ENCODE results near the gene MAPKAPK2. TPM values are rescaled to one million over a fixed set of nuclear protein-coding genes. Genes with fewer than 3 reads are reported as not detected.

MAPKAPK2 gene
- total RNA-seq, 1 donor from 2014 or later = 26.6 TPM

- Histone ChIP-seq H3K9me3 (ENCODE audit: control insufficient read depth in 3 of 3, low read length in 3 of 3) (no peaks in the 10 kb centered on the region), H3K9ac (ENCODE audit: low read depth in 1 of 3, low read length in 3 of 3) (peak overlapping the region in 2 of 3 donors; percentile 7 to 22), H3K4me3 (ENCODE audit: low read length in 3 of 3) (no peak overlapping the region), H3K4me1 (ENCODE audit: control insufficient read depth in 3 of 3, insufficient read depth in 3 of 3, low read length in 3 of 3) (peaks cover 53 to 70% (median 69%) of the 10 kb centered on the region in 3 donors), H3K27me3 (ENCODE audit: control insufficient read depth in 3 of 3, insufficient read depth in 3 of 3, low read length in 3 of 3) (no peaks in the 10 kb centered on the region), H3K27ac (ENCODE audit: low read depth, low read length) (peak overlapping the region; percentile 74), H3K36me3 (ENCODE audit: control insufficient read depth in 3 of 3, insufficient read depth in 3 of 3, low read length in 3 of 3) (no peaks in the 10 kb centered on the region)
Observed at GRCh38 chr1:206714331-206715058, 29.8 kb downstream of the MAPKAPK2 start.

GRCh38 chr1:206715120-206715519 lies 30.4 kb downstream of the MAPKAPK2 start:
- no peaks in the 10 kb centered on the region for H3K27me3 ChIP-seq (ENCODE audit: control insufficient read depth in 3 of 3, insufficient read depth in 3 of 3, low read length in 3 of 3)
- H3K9ac ChIP-seq (ENCODE audit: low read depth in 1 of 3, low read length in 3 of 3) = no peak overlapping the region
- no peaks in the 10 kb centered on the region for H3K9me3 ChIP-seq (ENCODE audit: control insufficient read depth in 3 of 3, low read length in 3 of 3)
- H3K36me3 ChIP-seq (ENCODE audit: control insufficient read depth in 3 of 3, insufficient read depth in 3 of 3, low read length in 3 of 3) = no peaks in the 10 kb centered on the region
- peak overlapping the region; percentile 74 for H3K27ac ChIP-seq (ENCODE audit: low read depth, low read length)
- no peak overlapping the region for H3K4me3 ChIP-seq (ENCODE audit: low read length in 3 of 3)
- peaks cover 51 to 69% (median 66%) of the 10 kb centered on the region in 3 donors for H3K4me1 ChIP-seq (ENCODE audit: control insufficient read depth in 3 of 3, insufficient read depth in 3 of 3, low read length in 3 of 3)

- Histone ChIP-seq H3K36me3 (ENCODE audit: control insufficient read depth in 3 of 3, insufficient read depth in 3 of 3, low read length in 3 of 3) (no peaks in the 10 kb centered on the region), H3K9ac (ENCODE audit: low read depth in 1 of 3, low read length in 3 of 3) (no peak overlapping the region), H3K4me3 (ENCODE audit: low read length in 3 of 3) (no peak overlapping the region), H3K9me3 (ENCODE audit: control insufficient read depth in 3 of 3, low read length in 3 of 3) (no peaks in the 10 kb centered on the region), H3K27ac (ENCODE audit: low read depth, low read length) (peak overlapping the region; percentile 74), H3K4me1 (ENCODE audit: control insufficient read depth in 3 of 3, insufficient read depth in 3 of 3, low read length in 3 of 3) (peaks cover 47 to 69% (median 65%) of the 10 kb centered on the region in 3 donors), H3K27me3 (ENCODE audit: control insufficient read depth in 3 of 3, insufficient read depth in 3 of 3, low read length in 3 of 3) (no peaks in the 10 kb centered on the region)
Observed at GRCh38 chr1:206715552-206716158, 30.9 kb downstream of the MAPKAPK2 start.

GRCh38 chr1:206716159-206716869 lies 31.6 kb downstream of the MAPKAPK2 start:
- Histone ChIP-seq H3K36me3 (ENCODE audit: control insufficient read depth in 3 of 3, insufficient read depth in 3 of 3, low read length in 3 of 3) (no peaks in the 10 kb centered on the region), H3K27me3 (ENCODE audit: control insufficient read depth in 3 of 3, insufficient read depth in 3 of 3, low read length in 3 of 3) (no peaks in the 10 kb centered on the region), H3K4me1 (ENCODE audit: control insufficient read depth in 3 of 3, insufficient read depth in 3 of 3, low read length in 3 of 3) (peaks cover 47 to 71% (median 68%) of the 10 kb centered on the region in 3 donors), H3K27ac (ENCODE audit: low read depth, low read length) (peak overlapping the region; percentile 65), H3K4me3 (ENCODE audit: low read length in 3 of 3) (no peak overlapping the region), H3K9ac (ENCODE audit: low read depth in 1 of 3, low read length in 3 of 3) (no peak overlapping the region), H3K9me3 (ENCODE audit: control insufficient read depth in 3 of 3, low read length in 3 of 3) (no peaks in the 10 kb centered on the region)

DNA sequence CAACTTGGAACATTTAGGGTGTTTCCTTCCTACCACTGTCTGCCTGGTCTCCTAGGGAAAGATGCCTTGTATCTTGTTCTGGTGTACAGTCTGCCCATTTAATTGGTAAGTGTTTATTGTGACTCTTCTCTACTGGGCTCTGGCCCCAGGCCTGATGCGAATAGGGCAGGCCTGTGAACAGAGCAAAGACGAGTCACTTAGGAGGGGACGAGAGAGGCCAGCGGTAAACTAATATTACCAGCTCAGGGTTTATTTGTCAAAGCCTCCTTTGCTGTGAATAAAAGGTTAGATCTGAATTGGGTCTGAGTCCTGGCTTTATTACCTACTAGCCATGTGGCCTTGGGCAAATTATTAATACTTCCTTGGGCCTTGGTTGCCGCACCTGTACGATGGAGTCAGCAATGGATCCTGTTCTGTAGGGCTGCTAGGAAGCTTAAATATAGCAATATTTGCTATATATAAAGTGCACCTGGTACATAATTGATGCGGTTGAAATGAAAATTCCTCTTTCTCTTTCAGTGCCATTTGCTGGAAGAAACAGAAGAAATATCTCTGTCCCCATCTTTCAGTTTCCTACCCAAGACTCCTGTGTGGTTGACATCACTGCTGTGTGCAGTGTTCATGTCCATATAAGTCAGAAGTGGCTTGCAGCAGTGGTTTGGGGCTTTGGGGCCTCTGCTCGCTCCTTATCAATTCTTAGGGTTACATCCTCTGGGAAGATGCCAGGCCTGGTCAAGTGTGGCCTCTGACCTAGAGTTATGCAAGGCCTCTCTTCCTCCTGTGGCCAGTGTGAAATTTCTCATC lies 32.4 kb downstream of the MAPKAPK2 start:
- H3K27ac ChIP-seq (ENCODE audit: low read depth, low read length) = peak overlapping the region; percentile 65
- H3K9me3 ChIP-seq (ENCODE audit: control insufficient read depth in 3 of 3, low read length in 3 of 3) = no peaks in the 10 kb centered on the region
- H3K4me1 ChIP-seq (ENCODE audit: control insufficient read depth in 3 of 3, insufficient read depth in 3 of 3, low read length in 3 of 3) = peaks cover 47 to 70% (median 69%) of the 10 kb centered on the region in 3 donors
- H3K36me3 ChIP-seq (ENCODE audit: control insufficient read depth in 3 of 3, insufficient read depth in 3 of 3, low read length in 3 of 3) = no peaks in the 10 kb centered on the region
- no peaks in the 10 kb centered on the region for H3K27me3 ChIP-seq (ENCODE audit: control insufficient read depth in 3 of 3, insufficient read depth in 3 of 3, low read length in 3 of 3)
- H3K9ac ChIP-seq (ENCODE audit: low read depth in 1 of 3, low read length in 3 of 3) = peak overlapping the region in 1 of 3 donors; percentile 2
- no peak overlapping the region for H3K4me3 ChIP-seq (ENCODE audit: low read length in 3 of 3)

GRCh38 chr1:206717674-206717989 lies 32.9 kb downstream of the MAPKAPK2 start:
- Histone ChIP-seq H3K4me3 (ENCODE audit: low read length in 3 of 3) (no peak overlapping the region), H3K9me3 (ENCODE audit: control insufficient read depth in 3 of 3, low read length in 3 of 3) (no peaks in the 10 kb centered on the region), H3K27me3 (ENCODE audit: control insufficient read depth in 3 of 3, insufficient read depth in 3 of 3, low read length in 3 of 3) (no peaks in the 10 kb centered on the region), H3K4me1 (ENCODE audit: control insufficient read depth in 3 of 3, insufficient read depth in 3 of 3, low read length in 3 of 3) (peaks cover 50 to 70% (median 68%) of the 10 kb centered on the region in 3 donors), H3K36me3 (ENCODE audit: control insufficient read depth in 3 of 3, insufficient read depth in 3 of 3, low read length in 3 of 3) (no peaks in the 10 kb centered on the region), H3K9ac (ENCODE audit: low read depth in 1 of 3, low read length in 3 of 3) (no peak overlapping the region), H3K27ac (ENCODE audit: low read depth, low read length) (peak overlapping the region; percentile 65)

- no peaks in the 10 kb centered on the region for H3K36me3 ChIP-seq (ENCODE audit: control insufficient read depth in 3 of 3, insufficient read depth in 3 of 3, low read length in 3 of 3)
- H3K4me3 ChIP-seq (ENCODE audit: low read length in 3 of 3) = no peak overlapping the region
- no peak overlapping the region for H3K27ac ChIP-seq (ENCODE audit: low read depth, low read length)
- H3K9me3 ChIP-seq (ENCODE audit: control insufficient read depth in 3 of 3, low read length in 3 of 3) = no peaks in the 10 kb centered on the region
- no peaks in the 10 kb centered on the region for H3K27me3 ChIP-seq (ENCODE audit: control insufficient read depth in 3 of 3, insufficient read depth in 3 of 3, low read length in 3 of 3)
- peaks cover 53 to 72% (median 69%) of the 10 kb centered on the region in 3 donors for H3K4me1 ChIP-seq (ENCODE audit: control insufficient read depth in 3 of 3, insufficient read depth in 3 of 3, low read length in 3 of 3)
- peak overlapping the region in 1 of 3 donors; percentile 3 for H3K9ac ChIP-seq (ENCODE audit: low read depth in 1 of 3, low read length in 3 of 3)
Observed at GRCh38 chr1:206719169-206719839, 34.6 kb downstream of the MAPKAPK2 start.

GRCh38 chr1:206721454-206721853 lies 36.7 kb downstream of the MAPKAPK2 start:
- Histone ChIP-seq H3K4me1 (ENCODE audit: control insufficient read depth in 3 of 3, insufficient read depth in 3 of 3, low read length in 3 of 3) (peaks cover 60 to 76% (median 71%) of the 10 kb centered on the region in 3 donors), H3K27ac (ENCODE audit: low read depth, low read length) (no peak overlapping the region), H3K27me3 (ENCODE audit: control insufficient read depth in 3 of 3, insufficient read depth in 3 of 3, low read length in 3 of 3) (no peaks in the 10 kb centered on the region), H3K4me3 (ENCODE audit: low read length in 3 of 3) (no peak overlapping the region), H3K9me3 (ENCODE audit: control insufficient read depth in 3 of 3, low read length in 3 of 3) (no peaks in the 10 kb centered on the region), H3K9ac (ENCODE audit: low read depth in 1 of 3, low read length in 3 of 3) (no peak overlapping the region), H3K36me3 (ENCODE audit: control insufficient read depth in 3 of 3, insufficient read depth in 3 of 3, low read length in 3 of 3) (no peaks in the 10 kb centered on the region)

DNA sequence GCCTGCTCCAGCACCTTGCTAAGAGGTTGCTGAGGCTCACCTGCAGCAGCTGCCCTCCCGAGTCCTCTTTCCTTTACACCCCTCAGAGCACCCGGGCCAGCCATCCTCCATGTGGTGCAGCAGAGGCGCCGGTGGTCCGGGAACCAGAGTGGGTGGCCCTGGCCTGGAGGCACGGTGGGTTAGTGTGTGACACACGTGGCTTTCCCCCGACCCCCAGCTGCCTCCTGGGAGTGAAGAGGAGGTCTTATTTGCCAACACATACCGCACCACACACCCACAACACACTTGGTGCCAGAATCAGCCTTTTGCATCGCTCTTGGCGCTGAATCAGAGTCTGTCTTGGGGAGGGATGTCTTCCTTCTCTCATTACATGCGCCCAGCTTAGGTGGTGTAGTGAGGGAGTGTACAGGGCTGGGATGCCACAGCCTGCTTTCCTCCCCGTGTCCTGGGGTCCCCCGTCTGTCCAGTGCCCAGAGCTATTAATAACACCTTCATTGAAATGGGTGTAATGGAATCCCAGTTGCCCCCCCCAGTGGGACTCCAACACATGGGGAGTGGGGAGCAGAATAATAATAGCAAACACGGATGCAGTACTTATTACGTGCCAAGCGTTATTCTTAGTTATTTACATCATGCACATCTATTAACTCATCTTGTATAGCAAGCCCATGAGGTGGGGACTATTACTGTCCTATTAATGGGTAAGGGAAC lies 38.2 kb downstream of the MAPKAPK2 start:
- Histone ChIP-seq H3K36me3 (ENCODE audit: control insufficient read depth in 3 of 3, insufficient read depth in 3 of 3, low read length in 3 of 3) (no peaks in the 10 kb centered on the region), H3K27me3 (ENCODE audit: control insufficient read depth in 3 of 3, insufficient read depth in 3 of 3, low read length in 3 of 3) (no peaks in the 10 kb centered on the region), H3K4me3 (ENCODE audit: low read length in 3 of 3) (peak overlapping the region in 2 of 3 donors; percentile 51 to 67), H3K9me3 (ENCODE audit: control insufficient read depth in 3 of 3, low read length in 3 of 3) (no peaks in the 10 kb centered on the region), H3K27ac (ENCODE audit: low read depth, low read length) (peak overlapping the region; percentile 87), H3K9ac (ENCODE audit: low read depth in 1 of 3, low read length in 3 of 3) (peak overlapping the region; percentile 65 to 85 (median 73)), H3K4me1 (ENCODE audit: control insufficient read depth in 3 of 3, insufficient read depth in 3 of 3, low read length in 3 of 3) (peaks cover 52 to 79% (median 65%) of the 10 kb centered on the region in 3 donors)
